Mesendoderm (in vitro differentiated cells): Measurements from ENCODE around the gene ERP44.
A peak's percentile ranks its signal among the peaks of the same experiment; 100 is the strongest.

Experiments
- DNase-seq: peaks from one replicate; pipeline ENCODE4 v3.0.0; 2013
- H2AK5ac ChIP-seq: 2 replicates; pipeline ENCODE4 v1.6.1; 2013; ENCODE audit warnings: low read length, inconsistent platforms
- H2BK120ac ChIP-seq: 2 replicates; pipeline ENCODE4 v1.6.1; 2013; ENCODE audit warnings: low read depth, mild to moderate bottlenecking, low read length, moderate library complexity, mixed read lengths
- H2BK15ac ChIP-seq: replicated peaks from 2 replicates; pipeline ENCODE4 v1.6.1; 2013; ENCODE audit warnings: low read depth, mild to moderate bottlenecking, moderate library complexity
- H2BK5ac ChIP-seq: 2 replicates; pipeline ENCODE4 v1.6.1; 2013; ENCODE audit warnings: low read length, inconsistent platforms
- H3K18ac ChIP-seq: 2 replicates; pipeline ENCODE4 v1.6.1; 2013; ENCODE audit warnings: mild to moderate bottlenecking, low read length, mixed read lengths
- H3K23ac ChIP-seq: one replicate; pipeline ENCODE4 v1.6.1; 2013; ENCODE audit warnings: low read length
- H3K27ac ChIP-seq: 2 replicates; pipeline ENCODE4 v1.5.1; 2013; ENCODE audit warnings: low read depth, mild to moderate bottlenecking, inconsistent platforms, low read length, moderate library complexity
- H3K27me3 ChIP-seq: 2 replicates; pipeline ENCODE4 v1.6.1; 2013; ENCODE audit warnings: low read length, control low read depth, mild to moderate bottlenecking, inconsistent platforms; ENCODE audit not compliant: insufficient read depth, poor library complexity
- H3K36me3 ChIP-seq: 2 replicates; pipeline ENCODE4 v1.6.1; 2013; ENCODE audit warnings: low read length, inconsistent platforms; ENCODE audit not compliant: control insufficient read depth, insufficient read depth
- H3K4ac ChIP-seq: one replicate; pipeline ENCODE4 v1.6.1; 2013; ENCODE audit warnings: low read depth, mild to moderate bottlenecking, low read length, moderate library complexity
- H3K4me1 ChIP-seq: 2 replicates; pipeline ENCODE4 v1.6.1; 2013; ENCODE audit warnings: low read depth, low read length, inconsistent platforms; ENCODE audit not compliant: control insufficient read depth
- H3K4me2 ChIP-seq: 2 replicates; pipeline ENCODE4 v1.6.1; 2013; ENCODE audit warnings: low read length
- H3K4me3 ChIP-seq: 2 replicates; pipeline ENCODE4 v1.5.1; 2013; ENCODE audit warnings: mild to moderate bottlenecking, low read length
- H3K56ac ChIP-seq: one replicate; pipeline ENCODE4 v1.6.1; 2013; ENCODE audit warnings: low read length
- H3K79me1 ChIP-seq: 2 replicates; pipeline ENCODE4 v1.6.1; 2013; ENCODE audit warnings: low read length, inconsistent platforms
- H3K79me2 ChIP-seq: 2 replicates; pipeline ENCODE4 v1.6.1; 2013; ENCODE audit warnings: mild to moderate bottlenecking, low read length; ENCODE audit not compliant: control insufficient read depth, insufficient read depth
- H3K9ac ChIP-seq: 2 replicates; pipeline ENCODE4 v1.6.1; 2013; ENCODE audit warnings: low read length, inconsistent platforms
- H4K5ac ChIP-seq: one replicate; pipeline ENCODE4 v1.6.1; 2013; ENCODE audit warnings: low read length
- H4K8ac ChIP-seq: one replicate; pipeline ENCODE4 v1.6.1; 2013; ENCODE audit warnings: low read depth, mild to moderate bottlenecking, control low read depth, low read length, moderate library complexity
- WGBS: extraction: QIAGEN DNeasy Blood & Tissue Kit; methylation state at CpG from one replicate; pipeline ENCODE4 v1.1.7; 2013; ENCODE audit warnings: low lambda C conversion rate, missing lambda C conversion rate; ENCODE audit not compliant: insufficient coverage; ENCODE audit errors: extremely low coverage; 5-methylcytosine and 5-hydroxymethylcytosine counted together

The ERP44 gene

DNA sequence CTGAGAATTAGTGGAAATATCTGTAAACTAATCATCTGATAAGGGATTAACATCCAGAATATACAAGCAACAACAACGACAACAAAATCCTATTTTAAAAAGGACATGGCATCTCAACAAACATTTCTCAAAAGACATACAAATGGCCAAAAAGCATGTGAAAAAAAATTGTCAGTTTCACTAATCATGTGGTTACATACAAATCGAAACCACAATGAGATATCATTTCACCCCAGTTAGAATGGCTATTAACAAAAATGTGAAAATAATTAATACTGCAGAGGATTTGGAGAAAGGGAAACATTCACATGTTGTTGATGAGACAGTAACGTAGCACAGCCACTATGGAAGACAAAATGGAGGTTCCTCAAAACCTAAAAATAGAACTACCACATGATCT lies 69.5 kb downstream of the ERP44 start:
- Histone ChIP-seq H3K79me2 (no peaks in the 10 kb centered on the region), H2BK5ac (no peak overlapping the region), H2BK15ac (no peak overlapping the region), H3K9ac (no peak overlapping the region), H3K4ac (no peak overlapping the region), H3K23ac (no peak overlapping the region), H3K27me3 (no peaks in the 10 kb centered on the region), H3K27ac (no peak overlapping the region), H3K36me3 (no peaks in the 10 kb centered on the region), H4K8ac (no peak overlapping the region), H3K4me3 (no peak overlapping the region), H3K4me2 (no peak overlapping the region), H3K79me1 (no peaks in the 10 kb centered on the region), H4K5ac (no peak overlapping the region), H2BK120ac (no peak overlapping the region), H3K18ac (no peak overlapping the region), H2AK5ac (no peak overlapping the region), H3K4me1 (peaks cover 2% of the 10 kb centered on the region), H3K56ac (no peak overlapping the region)
- WGBS: no CpG with 5 or more reads among the region's 3 CpGs
- no peak for DNase-seq

DNA sequence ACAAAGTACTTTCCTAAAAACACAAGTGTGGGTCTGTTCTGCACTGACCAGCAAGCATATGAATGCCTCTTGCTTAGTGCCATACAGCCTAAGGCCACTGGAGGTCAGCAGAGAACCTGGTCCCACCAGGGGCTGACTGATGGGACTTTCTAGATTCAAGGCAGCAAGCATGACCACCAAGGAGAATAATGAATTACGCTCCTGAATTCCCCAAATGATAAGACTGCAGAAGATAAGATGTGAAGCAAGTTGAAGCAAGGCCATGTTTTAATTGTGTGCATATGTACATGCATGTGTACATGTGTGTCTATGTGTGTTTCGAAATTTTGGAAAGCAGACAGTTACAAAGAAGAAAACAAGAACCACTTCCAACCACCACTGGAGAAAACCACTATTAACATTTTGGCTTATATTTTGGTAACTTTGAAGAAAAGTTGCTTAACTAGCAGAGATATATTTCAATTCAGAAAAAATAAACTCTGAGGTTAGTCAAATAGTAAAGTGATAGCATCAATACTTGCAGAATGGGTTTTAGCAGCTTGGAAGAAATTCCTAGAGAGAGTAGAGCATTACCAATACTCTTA lies 70.5 kb downstream of the ERP44 start:
- no CpG with 5 or more reads among the region's 2 CpGs for WGBS
- Histone ChIP-seq H2BK15ac (no peak overlapping the region), H3K4me3 (no peak overlapping the region), H2BK5ac (no peak overlapping the region), H4K5ac (no peak overlapping the region), H2BK120ac (no peak overlapping the region), H3K4me2 (no peak overlapping the region), H3K27ac (no peak overlapping the region), H3K18ac (no peak overlapping the region), H2AK5ac (no peak overlapping the region), H3K56ac (no peak overlapping the region), H3K36me3 (no peaks in the 10 kb centered on the region), H3K9ac (no peak overlapping the region), H3K79me2 (no peaks in the 10 kb centered on the region), H3K27me3 (no peaks in the 10 kb centered on the region), H3K4me1 (peaks cover 2% of the 10 kb centered on the region), H3K79me1 (no peaks in the 10 kb centered on the region), H3K23ac (no peak overlapping the region), H3K4ac (no peak overlapping the region), H4K8ac (no peak overlapping the region)
- peak; percentile 89 for DNase-seq

DNA sequence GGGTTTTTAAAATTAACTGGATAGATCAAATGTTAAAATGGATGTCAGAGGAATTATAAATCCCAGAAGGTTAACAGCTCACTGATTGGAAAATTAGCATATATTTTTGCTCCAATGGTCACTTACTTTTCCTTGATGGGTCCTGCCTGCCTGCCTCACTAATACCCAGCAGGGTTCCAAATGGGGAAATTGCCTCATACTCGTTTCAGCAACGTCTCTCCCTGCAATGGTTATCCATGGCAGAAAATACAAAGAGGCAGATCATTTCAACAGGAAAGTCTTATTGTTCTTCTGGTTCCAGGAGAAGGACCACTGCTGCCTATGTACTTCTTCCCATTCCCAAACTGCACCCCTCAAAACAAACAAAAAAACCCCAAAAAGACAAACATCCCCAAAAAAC lies 71.3 kb downstream of the ERP44 start:
- Histone ChIP-seq H3K36me3 (no peaks in the 10 kb centered on the region), H4K5ac (no peak overlapping the region), H3K79me2 (no peaks in the 10 kb centered on the region), H3K4me3 (no peak overlapping the region), H3K79me1 (no peaks in the 10 kb centered on the region), H3K18ac (no peak overlapping the region), H3K4me1 (peaks cover 2% of the 10 kb centered on the region), H2AK5ac (no peak overlapping the region), H4K8ac (no peak overlapping the region), H2BK15ac (no peak overlapping the region), H2BK5ac (no peak overlapping the region), H3K23ac (no peak overlapping the region), H3K9ac (no peak overlapping the region), H2BK120ac (no peak overlapping the region), H3K56ac (no peak overlapping the region), H3K4ac (no peak overlapping the region), H3K4me2 (no peak overlapping the region), H3K27ac (no peak overlapping the region), H3K27me3 (no peaks in the 10 kb centered on the region)
- no CpG with 5 or more reads among the region's 2 CpGs for WGBS
- peak; percentile 19 for DNase-seq

DNA sequence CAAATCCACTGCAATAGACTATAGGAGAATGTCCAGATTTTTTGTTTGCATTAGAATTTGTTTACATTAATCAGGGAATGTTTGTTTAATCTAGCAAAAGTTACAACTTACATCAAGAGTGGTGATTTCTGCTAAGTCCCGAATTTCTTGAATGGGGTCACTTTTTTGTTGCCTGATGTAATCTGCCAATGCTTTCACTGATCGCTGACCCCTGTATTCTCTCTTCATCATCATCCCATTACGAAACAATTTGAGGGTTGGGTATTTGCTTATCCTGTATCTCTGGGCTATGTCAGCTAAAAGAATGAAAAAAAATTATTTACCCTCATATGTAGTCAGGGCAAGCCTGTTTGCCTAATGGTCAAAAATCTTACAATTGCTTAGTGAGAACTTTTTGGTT lies 76.9 kb downstream of the ERP44 start:
- no peak overlapping the region for H2AK5ac ChIP-seq
- no peak overlapping the region for H3K4ac ChIP-seq
- H3K18ac ChIP-seq: no peak overlapping the region
- no peak overlapping the region for H3K4me3 ChIP-seq
- DNase-seq: no peak
- H2BK120ac ChIP-seq: no peak overlapping the region
- no peaks in the 10 kb centered on the region for H3K27me3 ChIP-seq
- no peak overlapping the region for H3K56ac ChIP-seq
- H3K79me2 ChIP-seq: no peaks in the 10 kb centered on the region
- H2BK5ac ChIP-seq: no peak overlapping the region
- no peaks in the 10 kb centered on the region for H3K4me1 ChIP-seq
- H3K36me3 ChIP-seq: no peaks in the 10 kb centered on the region
- no peak overlapping the region for H4K8ac ChIP-seq
- no peak overlapping the region for H3K9ac ChIP-seq
- no peak overlapping the region for H3K23ac ChIP-seq
- WGBS: no CpG with 5 or more reads among the region's 3 CpGs
- H3K79me1 ChIP-seq: no peaks in the 10 kb centered on the region
- no peak overlapping the region for H2BK15ac ChIP-seq
- no peak overlapping the region for H3K4me2 ChIP-seq
- H4K5ac ChIP-seq: no peak overlapping the region
- H3K27ac ChIP-seq: no peak overlapping the region

DNA sequence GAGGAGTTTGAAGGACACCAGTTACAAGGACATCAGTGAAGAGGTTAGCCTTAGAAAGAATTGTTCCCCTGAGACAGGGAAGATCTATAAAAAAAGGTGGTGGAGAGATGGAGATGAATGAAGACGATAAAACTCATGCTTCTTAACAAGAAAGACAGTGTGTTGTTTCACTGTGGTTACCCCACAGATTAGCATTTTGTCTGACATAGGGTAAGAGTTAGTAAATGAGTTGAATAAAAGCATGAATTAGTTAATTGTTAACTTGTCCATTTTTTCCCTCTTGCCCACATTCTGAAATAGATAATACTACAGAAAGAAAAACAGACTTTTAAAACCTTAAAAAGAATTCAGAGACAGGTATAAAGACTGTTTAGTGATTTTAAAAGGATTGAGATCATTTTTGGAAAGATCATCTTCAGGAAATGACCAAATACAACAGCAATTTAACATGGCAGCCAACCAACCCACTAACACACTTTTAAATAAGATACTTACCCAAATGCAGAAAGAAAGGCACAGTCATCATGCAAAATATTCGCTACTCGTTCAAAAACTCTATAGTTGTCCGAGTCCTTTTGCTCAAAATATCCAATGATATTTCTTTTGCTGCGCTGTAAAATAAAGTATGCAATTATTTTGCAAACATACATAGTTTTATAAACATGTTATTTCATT lies 78.5 kb downstream of the ERP44 start:
- Histone ChIP-seq H3K4ac (no peak overlapping the region), H2BK5ac (no peak overlapping the region), H4K5ac (no peak overlapping the region), H3K4me3 (no peak overlapping the region), H3K23ac (no peak overlapping the region), H3K9ac (no peak overlapping the region), H4K8ac (no peak overlapping the region), H2AK5ac (no peak overlapping the region), H3K27ac (no peak overlapping the region), H3K4me1 (no peaks in the 10 kb centered on the region), H2BK15ac (no peak overlapping the region), H3K56ac (no peak overlapping the region), H3K79me2 (no peaks in the 10 kb centered on the region), H3K18ac (no peak overlapping the region), H3K79me1 (no peaks in the 10 kb centered on the region), H3K4me2 (no peak overlapping the region), H3K27me3 (no peaks in the 10 kb centered on the region), H2BK120ac (no peak overlapping the region), H3K36me3 (no peaks in the 10 kb centered on the region)
- no peak for DNase-seq
- WGBS: no CpG with 5 or more reads among the region's 5 CpGs

DNA sequence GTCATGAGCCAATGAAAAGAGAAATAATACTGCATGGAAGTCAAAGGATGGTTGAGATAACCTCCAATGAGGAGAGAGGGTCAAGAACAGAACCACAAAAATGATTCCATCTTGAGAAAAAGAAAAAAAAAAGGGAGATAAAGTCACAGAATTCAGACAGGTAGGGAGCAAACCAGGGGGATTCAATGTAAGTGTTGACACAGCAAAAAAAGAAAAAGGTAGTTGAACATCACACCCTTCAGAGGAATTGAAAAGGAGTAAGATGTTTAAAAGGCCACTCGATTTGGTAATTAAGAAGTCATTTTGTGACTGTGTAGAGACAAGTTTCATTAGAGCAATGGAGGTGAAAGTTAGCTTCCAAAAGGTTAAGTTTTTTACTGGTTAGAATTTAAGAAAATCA lies 79.3 kb downstream of the ERP44 start:
- no peaks in the 10 kb centered on the region for H3K79me1 ChIP-seq
- no CpG with 5 or more reads among the region's 1 CpG for WGBS
- H3K4me3 ChIP-seq: no peak overlapping the region
- no peak overlapping the region for H2BK5ac ChIP-seq
- no peak overlapping the region for H2BK120ac ChIP-seq
- H3K27ac ChIP-seq: no peak overlapping the region
- H3K4me2 ChIP-seq: no peak overlapping the region
- H4K8ac ChIP-seq: no peak overlapping the region
- no peaks in the 10 kb centered on the region for H3K27me3 ChIP-seq
- H3K56ac ChIP-seq: no peak overlapping the region
- no peak overlapping the region for H3K23ac ChIP-seq
- no peaks in the 10 kb centered on the region for H3K36me3 ChIP-seq
- H3K79me2 ChIP-seq: no peaks in the 10 kb centered on the region
- H2AK5ac ChIP-seq: no peak overlapping the region
- no peak for DNase-seq
- no peak overlapping the region for H3K18ac ChIP-seq
- no peaks in the 10 kb centered on the region for H3K4me1 ChIP-seq
- no peak overlapping the region for H2BK15ac ChIP-seq
- no peak overlapping the region for H3K9ac ChIP-seq
- no peak overlapping the region for H4K5ac ChIP-seq
- no peak overlapping the region for H3K4ac ChIP-seq
